SK-N-MC (cell line): ENCODE results near the gene SLC4A11.

Experiments used
- DNase-seq: peaks from one replicate; pipeline ENCODE4 v3.0.0-alpha.2; 2011; ENCODE audit warnings: low read depth, low spot score
- H3K27ac ChIP-seq: fragments of 200-600 bp; sonication (generic); 2 replicates; pipeline ENCODE4 v1.5.1; 2016; ENCODE audit warnings: mixed run types
- H3K36me3 ChIP-seq: fragments of 200-600 bp; sonication (generic); 2 replicates; pipeline ENCODE4 v1.6.1; 2017; ENCODE audit warnings: antibody characterized with exemption, low read length, mixed read lengths; ENCODE audit not compliant: insufficient read depth
- H3K4me3 ChIP-seq: fragments of 200-600 bp; sonication (generic); 2 replicates; pipeline ENCODE4 v1.5.1; 2016
- H3K9ac ChIP-seq: fragments of 200-600 bp; sonication (generic); 2 replicates; pipeline ENCODE4 v1.8.0; 2017; ENCODE audit warnings: mixed run types, mixed read lengths; ENCODE audit not compliant: insufficient read length
- H3K9me3 ChIP-seq: fragments of 200-600 bp; sonication (generic); 2 replicates; pipeline ENCODE4 v1.6.1; 2017; ENCODE audit warnings: low read depth, mild to moderate bottlenecking, antibody characterized with exemption, low read length, moderate library complexity, mixed read lengths
- EZH2 ChIP-seq: fragments of 200-600 bp; sonication (generic); IDR thresholded peaks from one replicate; pipeline ENCODE4 v1.6.1; 2017; ENCODE audit warnings: antibody characterized with exemption
- FOXP2 ChIP-seq: optimal IDR thresholded peaks from 2 replicates; pipeline ENCODE3; 2011; ENCODE audit warnings: mild to moderate bottlenecking, moderate library complexity; ENCODE audit not compliant: insufficient read depth; ENCODE audit errors: extremely low read length, control extremely low read depth
- POLR2AphosphoS5 ChIP-seq: IDR thresholded peaks from 2 replicates; pipeline ENCODE4 v1.6.1; 2012; ENCODE audit warnings: mild to moderate bottlenecking, low read depth, low read length, borderline replicate concordance

Gene SLC4A11

DNA sequence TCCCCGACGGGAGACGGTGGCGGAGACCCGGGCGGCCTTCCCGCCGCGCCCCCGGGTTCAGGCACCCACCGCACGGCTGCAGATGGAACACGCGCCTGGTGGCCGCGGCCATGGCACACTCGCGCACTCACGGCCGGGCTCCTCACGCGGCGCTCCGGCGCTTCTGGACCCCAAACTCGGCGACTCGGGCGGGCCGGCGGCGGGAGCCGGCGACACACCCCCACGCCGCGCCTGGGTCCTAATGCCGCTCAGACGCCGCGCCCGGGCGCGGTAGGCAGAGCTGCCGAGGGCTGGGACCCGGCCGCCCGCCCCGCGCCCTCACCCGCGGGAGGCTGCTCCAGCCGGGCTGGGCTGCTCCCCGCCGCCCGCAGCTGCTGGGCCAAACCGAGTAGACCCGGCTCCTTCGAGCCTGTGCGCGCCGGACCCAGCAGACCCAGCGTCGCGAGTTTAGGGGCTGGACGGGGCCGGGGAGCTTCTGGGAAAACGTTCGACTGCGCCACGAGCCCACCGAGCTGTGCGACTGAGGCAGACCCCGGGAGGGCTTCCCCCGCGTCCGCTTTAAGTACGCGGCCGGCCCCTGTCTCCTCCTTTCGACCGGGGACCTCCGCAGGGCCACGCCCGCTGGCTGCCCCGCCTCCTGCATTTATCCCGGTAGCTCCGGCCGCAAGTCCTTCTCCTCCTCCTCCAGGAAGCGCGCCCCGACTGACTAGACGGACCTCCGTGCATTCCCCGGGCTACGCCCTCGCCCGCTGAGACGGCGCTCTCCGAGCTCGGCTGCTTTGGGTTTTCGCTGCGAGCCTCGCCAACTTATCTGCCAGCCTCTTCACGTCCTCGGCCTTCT is at the start of gene SLC4A11:
Gene SLC4A11 (minus strand): TSS at position 165 of the 841 bp plus-strand sequence. CDS start 53 bp downstream, at position 112.
- DNase-seq = no peak
- H3K36me3 ChIP-seq = no peaks in the 10 kb centered on the region
- TF ChIP-seq FOXP2 = no peak
- no peak for TF ChIP-seq POLR2AphosphoS5
- no peak for TF ChIP-seq EZH2
- H3K9ac ChIP-seq = no peak within 1 kb of the TSS
- no peak within 1 kb of the TSS for H3K27ac ChIP-seq
- no peaks in the 10 kb centered on the region for H3K9me3 ChIP-seq
- H3K4me3 ChIP-seq = peak within 1 kb of the TSS; percentile 74

DNA sequence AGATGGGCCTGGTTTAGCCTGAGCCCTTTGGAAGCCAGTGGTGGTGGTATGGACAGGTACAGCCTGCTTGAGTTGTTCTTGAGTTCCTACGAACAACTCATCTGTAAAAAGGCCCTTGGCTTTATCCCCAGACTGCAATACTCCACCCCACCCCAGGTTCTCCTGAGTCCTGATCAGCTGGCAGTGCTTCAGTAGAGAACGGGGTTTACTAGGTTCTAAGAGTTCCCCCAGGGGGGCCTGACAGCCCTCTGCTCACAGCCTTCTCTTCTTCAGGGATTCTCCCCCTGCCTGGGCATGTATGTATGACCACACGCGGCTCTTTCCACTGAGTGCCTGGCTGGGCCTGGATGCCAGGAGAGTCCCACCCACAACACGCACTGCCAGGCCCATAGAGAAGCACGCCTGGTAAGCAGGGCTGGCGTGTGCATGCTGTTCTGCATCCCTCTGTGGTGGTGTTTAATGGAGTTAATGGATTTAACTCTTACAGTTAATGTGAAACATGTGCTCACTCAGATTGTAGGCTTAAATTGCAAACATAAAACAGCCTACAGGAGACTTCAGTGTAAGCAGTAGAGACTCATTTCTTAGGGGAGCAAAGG is 44.3 kb upstream of the SLC4A11 start:
- Histone ChIP-seq H3K9ac (peak overlapping the region; percentile 39), H3K4me3 (peak overlapping the region; percentile 33; the same call in 1 of the 2 replicates), H3K9me3 (no peaks in the 10 kb centered on the region), H3K27ac (peak overlapping the region; percentile 89), H3K36me3 (no peaks in the 10 kb centered on the region)
- TF ChIP-seq FOXP2 (peak; percentile 75), POLR2AphosphoS5 (no peak)
- peak; percentile 60 for DNase-seq

DNA sequence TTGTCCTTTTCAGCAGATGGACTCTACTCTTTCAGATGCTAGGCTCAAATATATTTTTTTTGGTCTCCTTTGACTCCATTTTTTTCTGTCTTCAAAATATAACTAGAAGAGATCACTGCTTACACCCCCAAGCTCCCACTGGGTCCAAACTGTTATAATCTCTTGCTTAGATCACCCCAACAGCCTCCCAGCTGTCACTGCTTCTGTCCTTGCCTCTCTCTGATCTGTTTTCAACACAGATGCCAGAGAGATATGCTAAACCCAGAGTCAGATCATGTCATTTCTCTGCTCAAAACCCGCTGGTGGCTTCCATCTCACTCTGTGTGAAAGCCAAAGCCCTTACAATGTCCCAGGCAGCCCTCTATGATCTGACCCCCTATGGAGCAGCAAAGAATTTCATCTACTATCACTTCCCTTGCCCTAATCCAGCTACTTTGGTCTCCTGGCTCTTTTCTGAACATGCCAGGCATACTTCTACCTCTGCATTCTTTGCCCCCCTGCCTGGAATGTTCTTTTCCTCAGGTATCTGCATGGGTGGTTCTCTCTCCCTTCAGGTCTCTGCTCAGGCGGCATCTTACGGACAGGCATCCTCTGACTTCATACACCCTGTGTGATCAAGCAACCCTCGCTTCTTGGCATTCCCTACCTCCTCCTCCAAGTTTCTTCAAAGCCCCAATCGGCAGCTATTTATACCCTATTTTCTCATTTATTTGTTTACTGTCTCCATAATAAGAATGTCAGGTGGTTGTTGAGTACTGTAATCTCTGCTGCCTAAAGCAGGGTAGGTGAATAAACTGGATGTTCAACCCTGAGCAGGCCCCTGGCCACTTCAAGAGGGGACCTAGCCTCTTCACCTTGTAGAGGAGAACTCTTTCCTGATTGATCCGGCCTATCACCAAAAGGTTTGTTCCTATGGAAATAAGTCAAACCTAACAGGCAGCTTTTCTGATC is 43.6 kb upstream of the SLC4A11 start:
- Histone ChIP-seq H3K27ac (peak overlapping the region; percentile 89), H3K36me3 (no peaks in the 10 kb centered on the region), H3K9me3 (no peaks in the 10 kb centered on the region), H3K9ac (no peak overlapping the region), H3K4me3 (no peak overlapping the region; the same call in 1 of the 2 replicates)
- no peak for TF ChIP-seq FOXP2
- TF ChIP-seq POLR2AphosphoS5 = no peak
- TF ChIP-seq EZH2 = no peak
- no peak for DNase-seq

DNA sequence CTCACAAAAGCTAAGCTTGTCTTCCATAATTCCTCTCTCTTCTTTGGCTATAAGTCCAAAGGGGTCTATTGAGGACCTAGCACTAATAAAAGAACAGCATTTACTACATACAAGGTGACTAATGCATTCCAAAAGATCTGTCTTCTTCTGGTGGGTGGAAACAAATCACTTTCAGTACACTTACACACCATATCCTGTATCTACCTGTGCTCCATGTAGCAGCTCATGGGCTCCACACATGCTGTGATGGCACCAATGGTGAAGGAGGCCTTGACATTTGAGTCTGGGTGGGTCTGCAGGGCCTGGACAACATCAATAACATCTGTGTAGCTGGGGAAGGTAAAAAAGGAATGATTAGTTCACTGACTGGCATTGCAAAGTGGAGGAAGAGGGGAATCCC is 42.4 kb upstream of the SLC4A11 start:
- no peak for DNase-seq
- no peak overlapping the region for H3K27ac ChIP-seq
- H3K4me3 ChIP-seq = no peak overlapping the region
- H3K36me3 ChIP-seq = no peaks in the 10 kb centered on the region
- TF ChIP-seq POLR2AphosphoS5 = no peak
- no peak for TF ChIP-seq EZH2
- no peak for TF ChIP-seq FOXP2
- H3K9ac ChIP-seq = no peak overlapping the region
- H3K9me3 ChIP-seq = no peaks in the 10 kb centered on the region

DNA sequence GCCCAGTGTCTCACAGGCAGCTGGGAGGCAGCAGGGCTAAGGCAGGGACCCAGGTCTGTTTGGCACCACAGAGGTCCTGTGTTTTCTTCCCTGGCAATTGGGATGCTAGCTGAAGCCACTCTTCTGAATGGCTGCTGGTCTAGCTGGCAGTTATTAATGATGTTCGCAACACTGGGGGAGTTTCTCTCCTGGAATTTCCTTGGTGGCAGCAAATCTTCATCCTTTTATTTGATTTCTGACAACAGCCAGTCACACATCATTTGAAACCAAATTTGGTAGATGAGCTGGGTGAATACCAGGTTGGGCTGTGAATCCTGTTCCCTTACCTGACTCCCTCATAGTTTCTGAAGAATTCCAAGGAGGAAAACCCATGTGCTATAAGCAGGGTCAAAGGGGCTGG is 40.8 kb upstream of the SLC4A11 start:
- Histone ChIP-seq H3K36me3 (no peaks in the 10 kb centered on the region), H3K4me3 (no peak overlapping the region), H3K9me3 (no peaks in the 10 kb centered on the region), H3K27ac (no peak overlapping the region), H3K9ac (no peak overlapping the region)
- no peak for DNase-seq
- TF ChIP-seq EZH2 = no peak
- no peak for TF ChIP-seq FOXP2
- no peak for TF ChIP-seq POLR2AphosphoS5

DNA sequence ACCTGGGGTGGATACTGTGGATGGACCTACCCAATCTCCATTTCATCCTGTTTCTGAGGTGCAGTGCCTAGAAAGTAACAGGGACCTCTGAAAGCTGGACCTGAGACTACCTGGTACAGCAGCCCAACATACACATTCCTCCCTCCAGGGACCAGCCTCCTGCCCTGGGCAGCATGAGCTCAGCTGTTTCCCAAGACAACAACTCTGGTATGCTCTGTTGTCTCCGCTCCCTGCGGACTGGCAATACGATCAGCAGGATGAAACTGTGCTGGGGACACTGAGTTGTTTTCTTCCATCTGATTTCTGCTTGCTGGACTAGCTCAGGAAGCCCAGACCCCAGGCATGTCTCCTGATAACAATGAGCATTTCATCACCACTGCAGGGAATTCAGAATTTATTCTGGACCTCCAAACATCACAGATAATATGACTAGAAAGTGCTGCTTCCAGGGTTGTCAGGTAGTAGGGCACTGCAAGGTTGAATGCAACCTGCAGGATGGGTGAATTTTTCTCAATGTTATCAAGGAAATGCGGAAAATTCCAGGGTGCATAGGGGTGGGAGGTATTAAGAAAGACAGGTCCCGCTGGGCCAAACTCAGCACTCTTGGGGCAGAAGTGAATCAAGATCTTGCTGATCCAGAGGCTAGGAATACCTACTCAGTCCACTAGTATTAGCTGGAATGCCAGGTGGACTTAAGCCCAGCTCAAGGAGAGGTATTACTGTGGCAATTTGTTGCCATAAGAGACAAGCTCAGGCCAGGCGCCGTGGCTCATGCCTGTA is 38.9 kb upstream of the SLC4A11 start:
- no peak for DNase-seq
- H3K9ac ChIP-seq = no peak overlapping the region
- H3K36me3 ChIP-seq = no peaks in the 10 kb centered on the region
- TF ChIP-seq FOXP2 = no peak
- no peak for TF ChIP-seq EZH2
- TF ChIP-seq POLR2AphosphoS5 = no peak
- no peak overlapping the region for H3K4me3 ChIP-seq
- no peak overlapping the region for H3K27ac ChIP-seq
- H3K9me3 ChIP-seq = no peaks in the 10 kb centered on the region

DNA sequence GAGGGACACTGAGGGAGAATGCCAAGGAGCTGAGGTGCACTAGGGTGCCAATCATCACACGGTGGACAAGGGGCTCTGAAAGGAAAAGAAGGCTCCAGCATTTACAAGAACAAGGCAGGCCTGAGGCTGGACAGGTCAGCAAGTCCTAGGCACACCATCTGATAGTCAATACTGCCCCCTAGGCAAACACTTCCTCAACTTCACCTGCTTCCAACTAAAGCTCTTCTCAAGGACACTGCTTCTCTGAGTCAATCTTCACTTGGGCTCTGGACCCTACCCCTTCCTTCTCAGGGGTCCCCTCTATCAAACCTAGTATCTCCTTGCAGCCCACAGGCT is 37.7 kb upstream of the SLC4A11 start:
- no peak for TF ChIP-seq FOXP2
- TF ChIP-seq POLR2AphosphoS5 = no peak
- no peak for TF ChIP-seq EZH2

More for the DNA sequence above, 37.7 kb upstream of the SLC4A11 start:
- Histone ChIP-seq H3K9ac (no peak overlapping the region), H3K27ac (no peak overlapping the region), H3K9me3 (no peaks in the 10 kb centered on the region), H3K4me3 (no peak overlapping the region), H3K36me3 (no peaks in the 10 kb centered on the region)
- DNase-seq = no peak
